ENCODE measurements around the gene SEC62. TPM values are rescaled to one million over a fixed set of nuclear protein-coding genes. Genes with fewer than 3 reads are reported as not detected.
A peak's percentile ranks its signal among the peaks of the same experiment; 100 is the strongest.

The SEC62 gene
- total and polyA plus RNA-seq, 8 donors: 23.6 to 119 (median 97.1) TPM

GRCh38 chr3:170043506-170043905 lies 76.9 kb downstream of the SEC62 start:
- 92 to 94% methylated on average over 7 of the region's 7 CpGs for WGBS, 2 donors
- Histone ChIP-seq H3K36me3 (no peaks in the 10 kb centered on the region), H3K4me1 (peaks cover 14 to 33% (median 20%) of the 10 kb centered on the region in 3 donors), H3K27ac (no peak overlapping the region), H3K9me3 (no peaks in the 10 kb centered on the region), H3K27me3 (no peaks in the 10 kb centered on the region), H3K4me3 (no peak overlapping the region)
- DNase-seq (no peak), FAIRE-seq (no peak), ATAC-seq (no peak)
- intact Hi-C loops (cut with DNase I): no loop called here
- TF ChIP-seq, protein P1, sequence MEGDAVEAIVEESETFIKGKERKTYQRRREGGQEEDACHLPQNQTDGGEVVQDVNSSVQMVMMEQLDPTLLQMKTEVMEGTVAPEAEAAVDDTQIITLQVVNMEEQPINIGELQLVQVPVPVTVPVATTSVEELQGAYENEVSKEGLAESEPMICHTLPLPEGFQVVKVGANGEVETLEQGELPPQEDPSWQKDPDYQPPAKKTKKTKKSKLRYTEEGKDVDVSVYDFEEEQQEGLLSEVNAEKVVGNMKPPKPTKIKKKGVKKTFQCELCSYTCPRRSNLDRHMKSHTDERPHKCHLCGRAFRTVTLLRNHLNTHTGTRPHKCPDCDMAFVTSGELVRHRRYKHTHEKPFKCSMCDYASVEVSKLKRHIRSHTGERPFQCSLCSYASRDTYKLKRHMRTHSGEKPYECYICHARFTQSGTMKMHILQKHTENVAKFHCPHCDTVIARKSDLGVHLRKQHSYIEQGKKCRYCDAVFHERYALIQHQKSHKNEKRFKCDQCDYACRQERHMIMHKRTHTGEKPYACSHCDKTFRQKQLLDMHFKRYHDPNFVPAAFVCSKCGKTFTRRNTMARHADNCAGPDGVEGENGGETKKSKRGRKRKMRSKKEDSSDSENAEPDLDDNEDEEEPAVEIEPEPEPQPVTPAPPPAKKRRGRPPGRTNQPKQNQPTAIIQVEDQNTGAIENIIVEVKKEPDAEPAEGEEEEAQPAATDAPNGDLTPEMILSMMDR (IDR thresholded peaks at IDR 0.05): no peak

GRCh38 chr3:170044271-170044670 lies 77.7 kb downstream of the SEC62 start:
- DNase-seq: no peak
- no peak for ATAC-seq
- TF ChIP-seq, protein P1 (IDR thresholded peaks at IDR 0.05): no peak
- H3K9me3 ChIP-seq: no peaks in the 10 kb centered on the region
- intact Hi-C loops (cut with DNase I): no loop called here
- H3K4me1 ChIP-seq: peaks cover 18 to 37% (median 22%) of the 10 kb centered on the region in 3 donors
- H3K27ac ChIP-seq: peak overlapping the region in 2 of 4 donors; percentile 78
- WGBS, 2 donors: 92 to 94% methylated on average over 8 of the region's 8 CpGs
- FAIRE-seq: no peak
- H3K27me3 ChIP-seq: no peaks in the 10 kb centered on the region
- no peak overlapping the region for H3K4me3 ChIP-seq
- H3K36me3 ChIP-seq: no peaks in the 10 kb centered on the region

DNA sequence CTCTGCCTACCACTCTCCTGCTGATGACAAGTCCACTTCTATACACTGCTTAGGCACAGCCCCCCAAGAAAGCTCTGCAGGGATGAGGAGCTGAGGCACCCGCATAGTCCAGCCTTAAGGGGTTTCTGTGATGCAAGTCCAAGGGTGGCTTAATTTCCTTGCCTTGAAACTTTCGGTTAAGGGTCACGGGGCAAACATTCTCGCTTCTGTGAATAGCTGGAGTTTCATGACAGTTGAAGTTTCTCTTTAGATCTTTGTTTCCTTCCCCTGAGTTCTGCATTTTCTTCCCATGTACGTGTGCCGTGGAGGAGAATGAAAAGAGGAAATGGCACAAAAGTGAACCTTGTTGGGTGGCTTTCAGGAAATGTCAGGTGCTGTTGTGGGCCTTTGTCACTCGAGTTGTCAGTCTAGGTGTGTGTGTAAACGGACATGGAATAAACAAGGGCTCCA lies 78.2 kb downstream of the SEC62 start:
- no peaks in the 10 kb centered on the region for H3K9me3 ChIP-seq
- no peak for FAIRE-seq
- DNase-seq: no peak
- peak overlapping the region in 2 of 4 donors; percentile 78 for H3K27ac ChIP-seq
- H3K4me3 ChIP-seq: no peak overlapping the region
- peaks cover 20 to 35% (median 24%) of the 10 kb centered on the region in 3 donors for H3K4me1 ChIP-seq
- H3K36me3 ChIP-seq: no peaks in the 10 kb centered on the region
- 67 to 69% methylated on average over 8 of the region's 8 CpGs for WGBS, 2 donors
- TF ChIP-seq, protein P1 (IDR thresholded peaks at IDR 0.05): no peak
- H3K27me3 ChIP-seq: no peaks in the 10 kb centered on the region
- intact Hi-C loops (cut with DNase I): no loop called here
- ATAC-seq: no peak

- ATAC-seq: peak; percentile 42 to 62 (median 50)
- Histone ChIP-seq H3K27ac (peak overlapping the region; percentile 11 to 78 (median 58)), H3K9me3 (no peaks in the 10 kb centered on the region), H3K4me3 (no peak overlapping the region), H3K27me3 (no peaks in the 10 kb centered on the region), H3K4me1 (peaks cover 20 to 41% (median 34%) of the 10 kb centered on the region in 3 donors), H3K36me3 (no peaks in the 10 kb centered on the region)
- 20 to 42% methylated on average over 5 of the region's 5 CpGs for WGBS, 2 donors
- DNase-seq: peak in 1 of 6 donors; percentile 43
- peak; percentile 64 for FAIRE-seq
- TF ChIP-seq, protein P1 (IDR thresholded peaks at IDR 0.05): no peak
- intact Hi-C loops (cut with DNase I): no loop called here
Observed at GRCh38 chr3:170046269-170047132, 79.9 kb downstream of the SEC62 start.

GRCh38 chr3:170047133-170047404 lies 80.5 kb downstream of the SEC62 start:
- intact Hi-C loops (cut with DNase I): no loop called here

More at GRCh38 chr3:170047133-170047404, 80.5 kb downstream of the SEC62 start:
- 65 to 78% methylated on average over 3 of the region's 3 CpGs for whole genome bisulfite sequencing, 2 donors
- FAIRE-seq (no peak), DNase-seq (no peak), ATAC-seq (no peak)
- H3K27ac ChIP-seq: peak overlapping the region; percentile 11 to 78 (median 58)
- peaks cover 20 to 41% (median 34%) of the 10 kb centered on the region in 3 donors for H3K4me1 ChIP-seq
- no peaks in the 10 kb centered on the region for H3K27me3 ChIP-seq
- H3K4me3 ChIP-seq: no peak overlapping the region
- TF ChIP-seq, protein P1 (IDR thresholded peaks at IDR 0.05): no peak
- H3K36me3 ChIP-seq: no peaks in the 10 kb centered on the region
- no peaks in the 10 kb centered on the region for H3K9me3 ChIP-seq
